Ectodermal cell (in vitro differentiated cells): ENCODE results near the gene TAS2R20.

ENCODE experiments used
- H3K27ac ChIP-seq: 2 replicates; pipeline ENCODE4 v1.7.0; 2013; ENCODE audit warnings: mild to moderate bottlenecking, low read depth, low read length; ENCODE audit not compliant: insufficient read depth, poor library complexity, severe bottlenecking
- H3K27me3 ChIP-seq: 2 replicates; pipeline ENCODE4 v1.7.0; 2013; ENCODE audit warnings: mild to moderate bottlenecking, low read length; ENCODE audit not compliant: insufficient read depth, control insufficient read depth, poor library complexity, severe bottlenecking
- H3K36me3 ChIP-seq: one replicate; pipeline ENCODE4 v1.7.0; 2013; ENCODE audit warnings: low read length; ENCODE audit not compliant: control insufficient read depth, insufficient read depth
- H3K4me1 ChIP-seq: one replicate; pipeline ENCODE4 v1.7.0; 2013; ENCODE audit warnings: low read length; ENCODE audit not compliant: control insufficient read depth, insufficient read depth
- H3K4me3 ChIP-seq: 2 replicates; pipeline ENCODE4 v1.7.0; 2013; ENCODE audit warnings: low read depth, low read length, control low read depth; ENCODE audit not compliant: insufficient read depth
- H3K9me3 ChIP-seq: 2 replicates; pipeline ENCODE4 v1.7.0; 2013; ENCODE audit warnings: mild to moderate bottlenecking, low read length, moderate library complexity; ENCODE audit not compliant: control insufficient read depth
- WGBS, 2 experiments: methylation state at CpG; one replicate each; pipeline ENCODE4 v1.1.7; 2013; ENCODE audit warnings: missing lambda C conversion rate in 2 of 2; 5-methylcytosine and 5-hydroxymethylcytosine counted together

The TAS2R20 gene

DNA sequence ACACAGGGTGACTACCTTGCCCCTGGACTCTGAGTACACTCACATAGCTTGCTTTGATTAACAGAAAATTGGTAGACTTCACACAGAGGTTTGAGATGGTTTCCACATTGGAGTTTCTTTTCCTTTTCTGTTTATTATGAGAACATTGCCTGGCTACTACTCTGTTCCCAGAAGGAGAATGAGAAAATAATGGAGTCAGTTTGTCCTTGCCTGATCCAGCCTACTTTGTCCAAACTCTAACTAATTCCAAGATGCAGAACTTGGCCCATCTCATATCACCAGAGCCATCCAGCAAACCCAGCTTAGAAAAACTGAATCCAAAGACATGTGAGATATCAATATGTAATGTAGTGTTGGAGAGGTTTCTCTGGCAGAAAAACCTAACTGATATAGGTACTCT lies 31.8 kb downstream of the TAS2R20 start:
- Histone ChIP-seq H3K36me3 (no peaks in the 10 kb centered on the region), H3K9me3 (no peaks in the 10 kb centered on the region), H3K27ac (no peak overlapping the region), H3K27me3 (no peaks in the 10 kb centered on the region), H3K4me1 (no peaks in the 10 kb centered on the region), H3K4me3 (no peak overlapping the region)

DNA sequence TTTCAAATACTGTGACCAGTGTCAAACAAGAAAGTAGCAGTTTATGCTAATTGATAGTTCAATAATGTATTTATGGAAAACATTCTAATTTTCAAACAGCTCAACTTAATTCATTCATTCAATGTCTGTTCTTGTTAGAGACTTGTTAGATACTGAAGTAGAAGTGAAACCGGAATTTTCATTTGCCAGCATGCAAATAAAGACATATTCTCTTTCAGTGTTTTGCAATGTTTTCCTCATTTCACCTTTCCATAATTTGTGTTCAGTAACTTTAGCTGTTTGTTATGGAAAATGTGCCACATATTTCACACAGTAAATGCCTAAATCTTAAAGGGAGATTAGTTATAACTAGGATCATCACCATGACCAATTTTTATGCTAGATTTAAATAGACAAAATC lies 32.6 kb downstream of the TAS2R20 start:
- no peaks in the 10 kb centered on the region for H3K27me3 ChIP-seq
- H3K4me1 ChIP-seq = no peaks in the 10 kb centered on the region
- WGBS, 2 experiments = 100% methylated on average over 1 of the region's 1 CpG; no CpG with 5 or more reads in 1 of the 2 experiments
- no peaks in the 10 kb centered on the region for H3K36me3 ChIP-seq
- H3K9me3 ChIP-seq = no peaks in the 10 kb centered on the region
- no peak overlapping the region for H3K4me3 ChIP-seq
- no peak overlapping the region for H3K27ac ChIP-seq

DNA sequence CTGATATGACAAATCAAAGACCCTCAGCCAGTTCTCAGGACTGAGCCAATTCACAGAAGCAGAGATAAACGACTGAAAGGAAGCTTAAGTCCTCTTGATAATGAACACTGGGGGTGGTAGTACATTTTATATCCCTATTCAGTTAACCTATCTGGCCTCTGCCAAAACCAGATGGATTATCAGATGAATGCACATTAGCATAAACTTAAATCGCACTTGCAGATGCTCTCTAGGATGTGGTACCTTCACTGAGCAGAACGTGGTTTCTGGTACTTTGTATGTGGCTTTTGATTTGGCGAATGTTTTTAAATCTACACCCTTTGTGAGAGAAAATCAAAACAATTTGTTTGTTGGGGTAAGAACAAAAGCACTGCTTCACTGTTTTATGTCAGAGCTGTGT lies 37.9 kb downstream of the TAS2R20 start:
- Histone ChIP-seq H3K4me3 (no peak overlapping the region), H3K27ac (no peak overlapping the region), H3K36me3 (no peaks in the 10 kb centered on the region), H3K27me3 (no peaks in the 10 kb centered on the region), H3K9me3 (no peaks in the 10 kb centered on the region), H3K4me1 (no peaks in the 10 kb centered on the region)
- WGBS, 2 experiments = 84 to 86% methylated on average over 4 of the region's 4 CpGs

DNA sequence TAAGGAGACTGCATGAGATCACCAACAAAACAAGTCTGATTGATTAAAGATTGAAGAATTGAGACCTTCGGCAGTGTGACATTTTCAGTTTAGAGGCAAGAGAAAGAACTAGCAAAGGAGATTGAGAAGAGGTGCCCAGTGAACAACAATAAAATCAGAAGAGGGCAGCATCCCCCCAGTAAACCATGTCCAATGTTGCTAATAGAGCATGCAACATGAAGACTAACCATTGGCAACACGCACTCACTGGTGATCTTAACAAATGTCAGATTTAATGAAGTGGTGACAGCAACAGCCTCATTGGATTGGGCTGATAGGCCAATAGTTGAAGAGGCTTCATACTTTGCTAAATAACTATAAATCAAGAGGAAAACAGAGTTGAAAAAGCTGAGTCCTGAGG lies 38.3 kb downstream of the TAS2R20 start:
- H3K4me3 ChIP-seq = no peak overlapping the region

DNA sequence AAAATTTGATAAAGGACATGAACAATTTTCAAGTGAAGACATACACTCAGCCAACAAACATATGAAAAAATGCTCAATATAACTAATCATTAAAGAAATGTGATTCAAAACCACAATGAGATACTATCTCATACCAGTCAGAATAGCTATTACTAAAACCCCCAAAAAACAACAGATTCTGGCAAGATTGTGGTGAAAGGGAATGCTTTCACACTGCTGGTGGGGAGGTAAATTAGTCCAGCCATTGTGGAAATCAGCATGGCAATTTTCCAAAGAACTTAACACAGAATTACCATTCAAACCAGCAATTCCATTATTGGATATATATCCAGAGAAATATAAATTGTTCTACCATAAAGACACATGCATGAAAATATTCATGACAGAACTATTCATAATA lies 40.4 kb downstream of the TAS2R20 start:
- Histone ChIP-seq H3K4me1 (no peaks in the 10 kb centered on the region), H3K9me3 (no peaks in the 10 kb centered on the region), H3K36me3 (no peaks in the 10 kb centered on the region), H3K27ac (no peak overlapping the region), H3K4me3 (no peak overlapping the region), H3K27me3 (no peaks in the 10 kb centered on the region)

More for the DNA sequence above, 38.3 kb downstream of the TAS2R20 start:
- Histone ChIP-seq H3K4me1 (no peaks in the 10 kb centered on the region), H3K36me3 (no peaks in the 10 kb centered on the region), H3K9me3 (no peaks in the 10 kb centered on the region), H3K27ac (no peak overlapping the region), H3K27me3 (no peaks in the 10 kb centered on the region)
- 94 to 97% methylated on average over 2 of the region's 2 CpGs for WGBS, 2 experiments

DNA sequence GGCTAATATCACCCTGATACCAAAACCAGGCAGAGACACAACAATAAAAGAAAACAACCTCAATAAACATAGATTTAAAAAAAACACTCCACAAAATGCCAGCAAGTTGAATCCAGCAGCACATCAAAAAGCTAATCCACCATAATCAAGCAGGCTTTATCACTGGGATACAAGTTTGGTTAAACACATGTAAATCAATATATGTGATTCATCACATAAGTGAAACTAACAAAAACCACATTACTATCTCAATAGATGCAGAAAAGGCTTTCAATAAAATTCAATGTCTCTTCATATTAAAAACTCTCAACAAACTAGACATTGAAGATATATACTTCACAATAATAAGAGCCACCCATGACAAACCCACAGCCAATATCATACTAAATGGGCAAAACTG lies 42.0 kb downstream of the TAS2R20 start:
- no peaks in the 10 kb centered on the region for H3K9me3 ChIP-seq
- no peak overlapping the region for H3K27ac ChIP-seq
- no peak overlapping the region for H3K4me3 ChIP-seq
- H3K27me3 ChIP-seq = no peaks in the 10 kb centered on the region
- H3K36me3 ChIP-seq = no peaks in the 10 kb centered on the region
- H3K4me1 ChIP-seq = no peaks in the 10 kb centered on the region

DNA sequence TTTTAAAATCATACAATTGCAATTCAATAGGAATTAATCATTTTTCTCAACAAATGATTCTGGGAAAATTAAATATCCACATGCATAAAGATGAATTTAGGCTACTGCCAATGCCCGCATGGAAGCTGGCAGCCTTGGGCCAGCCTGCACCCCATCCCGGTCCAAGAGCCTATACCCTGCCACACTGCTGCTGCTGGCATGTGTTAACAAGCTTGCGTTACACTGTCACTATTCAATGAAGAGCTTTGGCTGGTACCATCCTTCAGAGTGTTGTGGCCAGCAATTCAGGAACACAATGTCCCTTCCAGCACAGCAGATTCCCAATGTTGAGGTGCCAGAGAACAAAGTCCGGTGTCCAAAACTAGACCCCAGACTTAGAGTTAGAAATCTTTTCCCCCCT lies 45.5 kb downstream of the TAS2R20 start:
- Histone ChIP-seq H3K4me1 (no peaks in the 10 kb centered on the region), H3K9me3 (no peaks in the 10 kb centered on the region), H3K27ac (no peak overlapping the region), H3K27me3 (no peaks in the 10 kb centered on the region), H3K4me3 (no peak overlapping the region), H3K36me3 (no peaks in the 10 kb centered on the region)
- 94 to 95% methylated on average over 4 of the region's 4 CpGs for WGBS, 2 experiments
